Uterus (tissue), 2 donors: ENCODE results near the gene BCR.

Source experiments
- CTCF ChIP-seq, 4 experiments: fragments of 200-600 bp in 2 of 4; fragments of 450-650 bp in 2 of 4; sonication (generic) in 2 of 4; IDR thresholded peaks; one replicate each; pipeline ENCODE4 v1.5.1; 2016 to 2019; ENCODE audit warnings: antibody characterized with exemption in 4 of 4, mild to moderate bottlenecking in 2 of 4, moderate library complexity in 1 of 4
- POLR2A ChIP-seq, 2 donors: fragments of 450-650 bp; IDR thresholded peaks; one replicate each; pipeline ENCODE4 v1.6.1; 2016; ENCODE audit warnings: antibody characterized with exemption in 2 of 2, mild to moderate bottlenecking in 1 of 2, moderate library complexity in 1 of 2

- TF ChIP-seq CTCF (IDR thresholded peaks at IDR 0.05) (no peak), POLR2A (IDR thresholded peaks at IDR 0.05) (no peak)
These were observed 49.6 kb upstream of the BCR start for GRCh38 chr22:23130697-23131096.
